Daoy (cell line): Measurements from ENCODE around the gene B3GNT5. TPM values are rescaled to one million over a fixed set of nuclear protein-coding genes. Genes with fewer than 3 reads are reported as not detected.

Experiments used
- DNase-seq: peaks from one replicate; pipeline ENCODE4 v3.0.0-alpha.2; 2015; ENCODE audit warnings: low read depth
- total RNA-seq: library from RNA; depleted of rRNA; stranded (reverse); fragments of >200 nt; shearing (Covaris generic); gene quantifications from 2 replicates; pipeline ENCODE4 v1.2.3, GENCODE V29; 2014

The B3GNT5 gene
- total RNA-seq, 1 experiment from 2014 or later: 14.1 TPM

DNA sequence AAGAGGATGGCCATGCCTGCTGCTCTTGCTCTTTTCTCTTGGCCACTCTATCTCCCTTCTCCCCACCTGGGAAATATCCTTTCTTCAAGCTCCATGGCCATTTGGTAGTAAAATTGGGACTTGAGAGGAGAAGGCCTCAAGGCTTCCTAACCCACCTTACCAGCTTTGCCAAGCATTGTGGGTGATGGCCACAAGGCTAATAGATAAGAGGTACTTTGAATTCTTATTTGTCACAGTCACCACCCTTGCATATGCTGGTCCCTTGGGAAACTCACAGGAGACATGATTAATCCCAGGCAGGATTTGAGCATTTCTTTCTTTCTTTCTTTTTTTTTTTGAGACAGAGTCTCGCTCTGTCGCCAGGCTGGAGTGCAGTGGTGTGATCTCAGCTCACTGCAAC is 37.2 kb downstream of the B3GNT5 start:
- no peak for DNase-seq

DNA sequence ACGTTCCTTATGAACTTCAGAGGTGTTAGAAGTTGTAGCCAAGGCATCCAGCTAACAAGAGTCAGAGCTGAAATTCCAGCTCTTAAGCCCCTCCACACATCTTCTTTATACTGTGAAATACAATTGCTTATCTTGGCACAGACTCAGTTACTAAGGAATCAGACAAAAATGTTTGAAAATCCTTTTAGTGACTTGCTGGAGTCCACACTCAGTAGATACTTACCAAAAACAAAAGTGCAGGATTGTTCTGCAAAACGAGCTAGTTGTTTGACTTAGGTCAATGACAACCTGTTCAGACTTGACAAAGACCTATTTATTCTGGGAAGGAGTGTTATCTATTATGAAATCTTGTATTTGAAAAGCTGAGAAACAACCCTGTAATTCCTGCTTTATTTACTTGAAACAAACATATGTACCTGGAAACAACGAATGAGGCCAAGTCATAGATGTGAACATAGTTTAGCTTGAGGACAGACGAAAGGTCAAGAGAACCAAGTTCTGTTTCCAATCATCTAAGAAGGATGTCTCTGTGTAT is 38.5 kb downstream of the B3GNT5 start:
- no peak for DNase-seq

DNA sequence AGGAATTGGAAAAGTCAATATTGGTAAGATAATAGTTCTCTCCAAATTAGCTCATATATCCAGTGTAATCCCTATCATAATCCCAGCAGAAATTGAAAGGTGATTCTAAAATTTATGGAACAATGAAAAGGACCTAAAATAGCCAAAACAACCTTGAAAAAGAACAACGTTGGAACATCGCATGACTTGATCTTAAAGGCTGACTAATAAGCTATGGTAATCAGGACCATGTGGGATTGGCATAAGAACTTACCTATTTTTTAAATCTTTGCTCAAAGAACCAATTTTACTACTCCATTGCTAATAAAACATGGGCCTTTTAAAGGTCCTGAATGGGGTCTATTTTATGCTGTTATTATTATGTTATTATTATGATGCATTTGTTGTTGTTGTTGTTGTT is 40.9 kb downstream of the B3GNT5 start:
- DNase-seq: no peak

DNA sequence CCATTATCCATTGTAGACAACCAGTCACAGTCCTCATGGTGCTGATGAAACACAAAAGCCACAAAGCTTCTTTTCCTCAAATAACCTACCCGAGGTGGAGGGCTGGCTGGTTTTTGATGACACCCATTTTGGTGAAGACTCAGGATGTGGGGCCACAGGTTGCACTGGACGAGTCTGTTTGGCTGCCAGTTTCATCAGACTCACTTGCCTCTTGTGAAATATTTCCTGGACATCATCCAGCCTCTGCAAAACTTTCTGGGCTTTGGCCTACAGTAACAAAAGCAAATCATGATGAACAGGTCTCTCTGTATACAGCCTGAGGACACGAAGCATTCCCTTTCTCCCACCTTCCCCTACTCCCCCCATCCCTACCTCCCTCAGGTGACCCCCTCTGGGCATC is 42.2 kb downstream of the B3GNT5 start:
- no peak for DNase-seq

GRCh38 chr3:183296944-183297343 is 43.9 kb downstream of the B3GNT5 start:
- no peak for DNase-seq

DNA sequence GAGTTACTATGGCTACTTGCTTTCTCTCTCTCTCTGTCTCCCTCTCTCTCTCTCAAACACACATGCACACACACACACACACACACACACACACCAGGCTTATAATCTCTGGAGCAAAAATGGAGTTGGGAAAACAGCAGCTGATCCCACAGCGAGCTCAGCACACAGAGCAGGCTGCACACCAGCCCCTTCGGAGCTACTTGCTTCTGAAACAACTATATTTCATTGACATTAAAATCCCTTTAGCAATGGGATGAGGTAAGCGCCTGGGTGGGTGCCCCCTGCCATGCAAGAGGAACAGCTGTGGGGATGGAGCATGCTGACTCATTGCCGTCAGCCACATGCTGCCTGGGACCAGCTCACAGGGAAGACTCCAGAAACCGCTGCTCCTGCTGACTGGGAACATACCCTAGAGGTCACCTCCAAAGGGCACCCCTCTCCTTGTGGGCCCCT is 45.7 kb downstream of the B3GNT5 start:
- peak; percentile 96 for DNase-seq

DNA sequence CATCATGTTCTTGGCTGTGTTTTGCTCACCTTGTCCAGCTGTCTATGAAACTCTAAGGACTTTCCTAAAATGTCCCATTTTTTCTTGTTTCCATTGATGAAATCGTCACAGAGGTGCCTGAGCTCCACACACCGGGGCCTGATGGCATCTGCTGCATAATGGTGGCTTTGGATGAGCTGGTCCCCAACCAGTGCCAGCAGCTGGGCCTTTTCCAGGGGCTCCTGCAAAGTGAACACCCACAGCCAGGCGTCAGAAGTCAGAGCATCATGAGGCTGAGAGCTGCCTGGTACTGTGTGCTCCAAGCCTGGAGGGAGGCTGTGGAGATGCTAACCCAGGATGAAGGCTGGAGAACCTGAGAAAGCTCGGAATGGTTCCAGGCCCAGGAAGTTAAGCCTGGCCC is 46.9 kb downstream of the B3GNT5 start:
- DNase-seq: no peak

- DNase-seq: no peak
These were observed 48.0 kb downstream of the B3GNT5 start for GRCh38 chr3:183300996-183301562.

GRCh38 chr3:183301937-183302580 is 49.0 kb downstream of the B3GNT5 start:
- DNase-seq: no peak

GRCh38 chr3:183303690-183304089 is 50.6 kb downstream of the B3GNT5 start:
- no peak for DNase-seq

DNA sequence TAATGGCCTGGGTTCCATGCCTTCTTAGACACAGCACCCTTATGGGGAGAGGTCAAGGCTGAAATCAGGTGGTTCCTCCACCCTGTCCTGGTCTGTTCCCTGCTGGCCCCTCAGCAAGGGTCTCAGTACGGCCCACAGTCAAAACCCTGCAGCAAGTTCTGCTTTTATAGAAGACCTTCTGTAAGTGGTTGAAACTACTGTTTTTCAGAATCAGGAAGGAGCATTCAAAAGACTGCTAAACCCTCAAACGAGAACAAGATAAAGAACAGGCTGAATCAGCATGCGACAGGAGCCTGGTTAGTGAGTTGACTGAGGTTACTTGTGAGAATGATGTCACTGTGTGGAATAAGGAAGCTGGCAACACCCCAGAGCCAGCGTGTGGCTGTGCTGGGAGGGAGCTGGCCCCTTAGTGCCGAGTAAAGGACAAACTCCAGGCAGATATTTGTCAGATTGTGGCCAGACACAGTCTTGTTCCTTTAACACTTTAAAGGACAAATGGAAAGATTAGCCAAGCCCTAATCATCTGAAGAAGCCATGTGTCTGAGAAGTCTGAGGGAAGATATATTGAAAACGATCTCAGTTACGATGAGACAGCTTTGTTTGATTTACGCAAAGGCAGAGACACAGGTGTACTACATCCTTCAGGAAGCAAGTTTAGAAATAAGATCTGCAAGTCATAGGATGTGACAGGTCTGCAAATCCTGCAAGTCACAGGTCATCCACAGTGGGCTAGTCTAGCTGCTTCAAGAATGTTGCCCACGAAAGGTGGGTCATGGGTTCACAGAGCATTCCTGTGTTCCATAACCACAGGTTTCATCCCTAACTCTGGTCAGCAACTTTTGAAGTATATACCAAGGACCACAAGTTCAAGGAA is 54.0 kb downstream of the B3GNT5 start:
- peak; percentile 76 for DNase-seq

DNA sequence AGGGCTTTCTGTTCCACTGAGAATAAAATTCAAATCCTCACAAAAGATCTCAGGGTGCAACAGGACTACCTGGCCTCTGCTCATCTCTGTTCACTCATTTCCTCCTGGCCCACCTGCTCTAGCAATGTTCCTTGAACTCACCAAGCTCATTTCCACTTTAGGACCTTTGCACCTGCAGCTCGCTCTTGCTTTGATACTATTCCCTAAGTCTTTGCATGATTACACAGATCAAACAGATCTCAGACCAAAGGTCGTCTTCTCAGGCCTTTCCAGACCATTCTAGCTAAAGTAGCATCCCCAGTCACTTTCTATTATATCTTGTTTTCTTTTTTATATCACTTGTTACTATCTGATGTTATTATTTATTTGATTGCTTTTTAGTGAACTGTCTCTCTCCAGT is 54.7 kb downstream of the B3GNT5 start:
- DNase-seq: no peak

GRCh38 chr3:183308751-183309150 is 55.7 kb downstream of the B3GNT5 start:
- no peak for DNase-seq

DNA sequence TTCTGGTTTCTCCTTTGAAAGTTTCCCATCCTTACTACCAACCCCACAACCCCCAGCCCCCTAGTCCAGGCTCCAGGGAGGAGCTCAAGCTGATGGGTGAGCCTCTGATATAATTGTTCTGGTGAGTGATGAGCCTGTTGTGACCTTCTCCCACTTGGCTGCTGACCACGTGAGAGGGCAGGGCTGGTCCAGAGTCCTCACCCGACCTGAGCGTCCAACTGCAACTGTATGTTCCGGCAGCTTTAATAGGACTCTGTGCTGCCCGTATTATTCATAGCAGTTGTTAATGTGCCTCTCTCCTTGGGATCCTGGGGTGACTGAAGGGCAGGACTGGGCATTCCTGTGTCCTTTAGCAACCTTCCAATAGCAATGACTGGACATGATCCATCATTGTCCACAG is 56.2 kb downstream of the B3GNT5 start:
- no peak for DNase-seq

GRCh38 chr3:183310936-183311335 is 57.9 kb downstream of the B3GNT5 start:
- DNase-seq: no peak

DNA sequence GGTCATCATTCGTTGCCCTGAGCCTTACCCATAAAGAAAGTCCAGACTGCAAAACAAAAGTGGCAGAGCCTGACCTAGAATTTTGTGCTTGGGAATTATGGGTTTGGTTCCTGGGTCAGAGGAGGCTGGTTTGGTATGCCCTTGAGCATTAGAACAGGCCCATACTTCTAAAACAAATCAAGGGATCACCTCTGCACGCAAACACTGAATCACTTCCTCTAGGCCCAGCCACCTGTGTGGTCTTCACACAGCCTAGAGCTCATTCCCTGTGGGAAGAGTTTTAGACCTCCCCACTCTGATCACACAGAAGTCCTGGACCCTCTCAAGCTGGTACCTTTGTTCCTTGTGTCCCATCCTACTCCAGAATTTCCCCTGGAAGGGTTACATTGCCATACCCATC is 59.4 kb downstream of the B3GNT5 start:
- DNase-seq: no peak

- DNase-seq: no peak
These were observed 60.3 kb downstream of the B3GNT5 start for GRCh38 chr3:183313351-183313750.

- no peak for DNase-seq
These were observed 60.7 kb downstream of the B3GNT5 start for GRCh38 chr3:183313764-183314163.

GRCh38 chr3:183315739-183316138 is 62.7 kb downstream of the B3GNT5 start:
- no peak for DNase-seq

DNA sequence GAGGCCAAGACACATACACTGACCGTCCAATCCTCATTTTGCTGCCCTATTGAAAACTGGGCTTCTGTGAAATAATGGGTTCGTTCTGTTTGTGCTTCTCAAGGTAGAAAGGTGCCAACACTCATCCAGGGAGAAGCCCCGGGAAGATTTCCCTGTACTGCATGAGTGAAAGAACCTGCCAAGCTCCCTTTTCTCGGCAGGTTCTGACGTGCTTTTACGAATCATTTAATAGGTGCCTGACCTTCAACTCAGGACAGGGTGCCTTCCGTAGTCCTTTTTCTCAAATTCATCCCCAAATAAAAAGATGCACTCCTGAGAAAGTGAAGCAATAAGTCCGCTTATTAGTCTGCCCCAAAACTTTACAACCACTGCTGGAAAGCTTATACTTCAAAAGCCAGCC is 64.2 kb downstream of the B3GNT5 start:
- no peak for DNase-seq

- DNase-seq: no peak
These were observed 65.1 kb downstream of the B3GNT5 start for GRCh38 chr3:183317886-183318865.
